MM.1S (cell line): Measurements from ENCODE around the gene SRSF2.

Experiments used
- DNase-seq: peaks from one replicate; pipeline ENCODE4 v3.0.0-alpha.2; 2015
- H2AFZ ChIP-seq: fragments of 300-600 bp; sonication (generic); 2 replicates; pipeline ENCODE4 v1.6.0; 2016; ENCODE audit warnings: antibody characterized with exemption, low read length
- H3F3A ChIP-seq: fragments of 300-600 bp; sonication (generic); 2 replicates; pipeline ENCODE4 v1.6.1; 2016; ENCODE audit warnings: mild to moderate bottlenecking, antibody characterized with exemption, low read length, moderate library complexity, mixed read lengths; ENCODE audit not compliant: insufficient read depth
- H3K27ac ChIP-seq: fragments of 300-600 bp; sonication (generic); 2 replicates; pipeline ENCODE4 v1.5.1; 2016; ENCODE audit warnings: mild to moderate bottlenecking, low read length
- H3K27me3 ChIP-seq: fragments of 300-600 bp; sonication (generic); replicated peaks from 2 replicates; pipeline ENCODE4 v1.6.0; 2016; ENCODE audit warnings: low read length; ENCODE audit not compliant: insufficient read depth
- H3K36me3 ChIP-seq: fragments of 300-600 bp; sonication (generic); replicated peaks from 2 replicates; pipeline ENCODE4 v1.6.1; 2016; ENCODE audit warnings: mild to moderate bottlenecking, low read length, mixed read lengths; ENCODE audit not compliant: insufficient read depth
- H3K4me1 ChIP-seq: fragments of 300-600 bp; sonication (generic); 2 replicates; pipeline ENCODE4 v1.6.1; 2016; ENCODE audit warnings: low read length, mixed read lengths
- H3K4me2 ChIP-seq: fragments of 300-600 bp; sonication (generic); 2 replicates; pipeline ENCODE4 v1.6.0; 2016; ENCODE audit warnings: low read depth, low read length
- H3K4me3 ChIP-seq: fragments of 300-600 bp; sonication (generic); 2 replicates; pipeline ENCODE4 v1.5.1; 2016; ENCODE audit warnings: low read length, mixed read lengths
- H3K79me2 ChIP-seq: fragments of 300-600 bp; sonication (generic); 2 replicates; pipeline ENCODE4 v1.6.1; 2016; ENCODE audit warnings: mixed run types, low read length, mixed read lengths
- H3K9ac ChIP-seq: fragments of 300-600 bp; sonication (generic); 2 replicates; pipeline ENCODE4 v1.6.1; 2016; ENCODE audit warnings: low read length, mixed read lengths
- H3K9me2 ChIP-seq: fragments of 300-600 bp; sonication (generic); replicated peaks from 2 replicates; pipeline ENCODE4 v1.6.1; 2016; ENCODE audit warnings: mild to moderate bottlenecking, low read length, mixed read lengths; ENCODE audit not compliant: insufficient read depth
- H3K9me3 ChIP-seq: fragments of 300-600 bp; sonication (generic); replicated peaks from 2 replicates; pipeline ENCODE4 v1.6.1; 2016; ENCODE audit warnings: mild to moderate bottlenecking, low read length, mixed read lengths; ENCODE audit not compliant: insufficient read depth
- H4K20me1 ChIP-seq: fragments of 300-600 bp; sonication (generic); 2 replicates; pipeline ENCODE4 v1.6.1; 2016; ENCODE audit warnings: mild to moderate bottlenecking, low read length, moderate library complexity, mixed read lengths; ENCODE audit not compliant: insufficient read depth
- CTCF ChIP-seq: fragments of 300-600 bp; sonication (generic); IDR thresholded peaks from 2 replicates; pipeline ENCODE4 v1.5.1; 2016; ENCODE audit warnings: antibody characterized with exemption, low read length, mixed read lengths
- EZH2 ChIP-seq: fragments of 300-600 bp; sonication (generic); optimal IDR thresholded peaks from 2 replicates; pipeline ENCODE3; 2017; ENCODE audit warnings: low read depth, mild to moderate bottlenecking, antibody characterized with exemption, low read length, mixed read lengths
- EZH2phosphoT487 ChIP-seq: fragments of 300-600 bp; sonication (generic); IDR thresholded peaks from 2 replicates; pipeline ENCODE4 v1.6.1; 2018; ENCODE audit warnings: antibody characterized with exemption, low read length

Gene SRSF2

GRCh38 chr17:76709077-76709950, 27.8 kb downstream of the SRSF2 start:
- DNase-seq: no peak
- Histone ChIP-seq H3K4me2 (no peak overlapping the region), H3K9ac (no peak overlapping the region), H3K4me3 (no peak overlapping the region), H2AFZ (no peak overlapping the region), H3K79me2 (peaks cover 8% of the 10 kb centered on the region), H3K4me1 (peaks cover under 1% of the 10 kb centered on the region), H3K27ac (no peak overlapping the region), H4K20me1 (no peaks in the 10 kb centered on the region), H3F3A (peaks cover 7% of the 10 kb centered on the region; the same call in 1 of the 2 replicates), H3K9me3 (no peaks in the 10 kb centered on the region), H3K27me3 (0 out of 2 replicates have a peak, but pooled peaks cover 5% of the 10 kb centered on the region), H3K9me2 (no peaks in the 10 kb centered on the region), H3K36me3 (no peaks in the 10 kb centered on the region)
- TF ChIP-seq EZH2phosphoT487 (no peak), EZH2 (no peak), CTCF (no peak)

- H3K4me3 ChIP-seq: no peak overlapping the region
- H3K9me2 ChIP-seq: no peaks in the 10 kb centered on the region
- no peaks in the 10 kb centered on the region for H4K20me1 ChIP-seq
- 0 out of 2 replicates have a peak, but pooled peaks cover 5% of the 10 kb centered on the region for H3K27me3 ChIP-seq
- H3K4me1 ChIP-seq: no peaks in the 10 kb centered on the region
- H3K9me3 ChIP-seq: no peaks in the 10 kb centered on the region
- no peak overlapping the region for H2AFZ ChIP-seq
- TF ChIP-seq EZH2 (no peak), CTCF (peak; percentile 13; the same call in 1 of the 2 replicates), EZH2phosphoT487 (no peak)
- no peak overlapping the region for H3K9ac ChIP-seq
- no peaks in the 10 kb centered on the region for H3K79me2 ChIP-seq
- DNase-seq: no peak
- no peak overlapping the region for H3K27ac ChIP-seq
- H3F3A ChIP-seq: peaks cover 7% of the 10 kb centered on the region; the same call in 1 of the 2 replicates
- no peaks in the 10 kb centered on the region for H3K36me3 ChIP-seq
- no peak overlapping the region for H3K4me2 ChIP-seq
Measured at GRCh38 chr17:76707985-76708807, 28.9 kb downstream of the SRSF2 start.

- no peak overlapping the region for H3K27ac ChIP-seq
- 0 out of 2 replicates have a peak, but pooled peaks cover 5% of the 10 kb centered on the region for H3K27me3 ChIP-seq
- H3F3A ChIP-seq: peaks cover 7% of the 10 kb centered on the region; the same call in 1 of the 2 replicates
- no peaks in the 10 kb centered on the region for H3K79me2 ChIP-seq
- no peak overlapping the region for H3K4me2 ChIP-seq
- no peaks in the 10 kb centered on the region for H3K36me3 ChIP-seq
- TF ChIP-seq EZH2phosphoT487: no peak
- TF ChIP-seq EZH2: no peak
- TF ChIP-seq CTCF: no peak
- no peaks in the 10 kb centered on the region for H3K9me2 ChIP-seq
- no peaks in the 10 kb centered on the region for H3K4me1 ChIP-seq
- H3K9ac ChIP-seq: no peak overlapping the region
- no peaks in the 10 kb centered on the region for H4K20me1 ChIP-seq
- H3K4me3 ChIP-seq: no peak overlapping the region
- no peak overlapping the region for H2AFZ ChIP-seq
- DNase-seq: no peak
- no peaks in the 10 kb centered on the region for H3K9me3 ChIP-seq
Measured at GRCh38 chr17:76706817-76707216, 30.3 kb downstream of the SRSF2 start.
